Measurements from ENCODE around the gene CCDC82. TPM values are rescaled to one million over a fixed set of nuclear protein-coding genes. Genes with fewer than 3 reads are reported as not detected.
A peak's percentile ranks its signal among the peaks of the same experiment; 100 is the strongest.

The CCDC82 gene
- polyA plus RNA-seq, 2 of the 4 experiments (the other 2 are of a cell fraction) = 17.6 to 27.6 TPM

DNA sequence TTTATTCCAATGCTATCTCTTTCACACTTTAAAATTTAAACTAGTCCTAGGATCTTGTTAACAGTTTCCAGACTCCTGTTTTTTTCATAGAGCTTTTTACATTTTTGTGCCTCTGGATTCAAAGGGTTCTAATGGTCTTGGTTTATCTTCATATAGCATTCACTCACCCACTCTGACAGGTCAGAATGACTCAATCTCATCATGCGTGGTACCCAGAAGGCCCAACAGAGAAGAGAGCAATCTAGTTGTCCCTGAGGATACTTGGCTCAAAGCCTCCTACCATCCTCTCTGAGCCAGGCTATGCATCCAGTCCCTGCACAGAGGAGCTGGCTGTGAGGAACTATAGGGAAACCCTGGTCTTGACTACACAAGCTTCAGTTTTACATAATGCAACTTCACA lies 74.2 kb downstream of the CCDC82 start:
- WGBS (ENCODE audit: missing lambda C conversion rate) = 83% methylated on average over 1 of the region's 1 CpG
- Histone ChIP-seq H3K4me3 (no peak overlapping the region), H3K9me3 (no peaks in the 10 kb centered on the region), H3K27ac (no peak overlapping the region), H3K4me2 (no peak overlapping the region), H3K4me1 (peaks cover 38% of the 10 kb centered on the region)
- ChIA-PET CTCF (interaction anchor here (1.3 to 1.5 kb wide), 2 partner anchors 9 to 28 kb away, joined by 4 to 5 read pairs; partner anchors contain the start of gene MAML2), POLR2A (no interaction called here)
- ATAC-seq (no peak), DNase-seq (ENCODE audit: low read depth in 1 of 2, low spot score in 1 of 2) (no peak), FAIRE-seq (no peak)
- TF ChIP-seq TFCP2L1 (CRISPR knock-in tag; IDR thresholded peaks at IDR 0.05) (no peak), HOXA7 (CRISPR knock-in tag; IDR thresholded peaks at IDR 0.05) (no peak), SREBF2 (IDR thresholded peaks at IDR 0.05) (no peak), ZSCAN20 (CRISPR knock-in tag; IDR thresholded peaks at IDR 0.05) (no peak), GATA3 (IDR thresholded peaks at IDR 0.05; ENCODE audit: borderline replicate concordance) (no peak), CHD2 (IDR thresholded peaks at IDR 0.05; ENCODE audit: low read length, partially characterized antibody) (no peak), EHF (CRISPR knock-in tag; IDR thresholded peaks at IDR 0.05) (no peak), EHMT2 (IDR thresholded peaks at IDR 0.05; ENCODE audit: low read depth) (no peak), MYC (IDR thresholded peaks at IDR 0.05; ENCODE audit: borderline replicate concordance, low read length) (no peak), CHD4 (IDR thresholded peaks at IDR 0.05; ENCODE audit: borderline replicate concordance) (no peak), ZNF302 (CRISPR knock-in tag; IDR thresholded peaks at IDR 0.05) (no peak)
- TF ChIP-seq, protein P1, sequence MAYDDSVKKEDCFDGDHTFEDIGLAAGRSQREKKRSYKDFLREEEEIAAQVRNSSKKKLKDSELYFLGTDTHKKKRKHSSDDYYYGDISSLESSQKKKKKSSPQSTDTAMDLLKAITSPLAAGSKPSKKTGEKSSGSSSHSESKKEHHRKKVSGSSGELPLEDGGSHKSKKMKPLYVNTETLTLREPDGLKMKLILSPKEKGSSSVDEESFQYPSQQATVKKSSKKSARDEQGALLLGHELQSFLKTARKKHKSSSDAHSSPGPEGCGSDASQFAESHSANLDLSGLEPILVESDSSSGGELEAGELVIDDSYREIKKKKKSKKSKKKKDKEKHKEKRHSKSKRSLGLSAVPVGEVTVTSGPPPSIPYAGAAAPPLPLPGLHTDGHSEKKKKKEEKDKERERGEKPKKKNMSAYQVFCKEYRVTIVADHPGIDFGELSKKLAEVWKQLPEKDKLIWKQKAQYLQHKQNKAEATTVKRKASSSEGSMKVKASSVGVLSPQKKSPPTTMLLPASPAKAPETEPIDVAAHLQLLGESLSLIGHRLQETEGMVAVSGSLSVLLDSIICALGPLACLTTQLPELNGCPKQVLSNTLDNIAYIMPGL (CRISPR knock-in tag; IDR thresholded peaks at IDR 0.05; ENCODE audit: borderline replicate concordance) = no peak
- TF ChIP-seq, protein P2, sequence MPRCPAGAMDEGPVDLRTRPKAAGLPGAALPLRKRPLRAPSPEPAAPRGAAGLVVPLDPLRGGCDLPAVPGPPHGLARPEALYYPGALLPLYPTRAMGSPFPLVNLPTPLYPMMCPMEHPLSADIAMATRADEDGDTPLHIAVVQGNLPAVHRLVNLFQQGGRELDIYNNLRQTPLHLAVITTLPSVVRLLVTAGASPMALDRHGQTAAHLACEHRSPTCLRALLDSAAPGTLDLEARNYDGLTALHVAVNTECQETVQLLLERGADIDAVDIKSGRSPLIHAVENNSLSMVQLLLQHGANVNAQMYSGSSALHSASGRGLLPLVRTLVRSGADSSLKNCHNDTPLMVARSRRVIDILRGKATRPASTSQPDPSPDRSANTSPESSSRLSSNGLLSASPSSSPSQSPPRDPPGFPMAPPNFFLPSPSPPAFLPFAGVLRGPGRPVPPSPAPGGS (IDR thresholded peaks at IDR 0.05) = no peak
- TF ChIP-seq, protein P3, sequence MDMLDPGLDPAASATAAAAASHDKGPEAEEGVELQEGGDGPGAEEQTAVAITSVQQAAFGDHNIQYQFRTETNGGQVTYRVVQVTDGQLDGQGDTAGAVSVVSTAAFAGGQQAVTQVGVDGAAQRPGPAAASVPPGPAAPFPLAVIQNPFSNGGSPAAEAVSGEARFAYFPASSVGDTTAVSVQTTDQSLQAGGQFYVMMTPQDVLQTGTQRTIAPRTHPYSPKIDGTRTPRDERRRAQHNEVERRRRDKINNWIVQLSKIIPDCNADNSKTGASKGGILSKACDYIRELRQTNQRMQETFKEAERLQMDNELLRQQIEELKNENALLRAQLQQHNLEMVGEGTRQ (IDR thresholded peaks at IDR 0.05) = no peak

DNA sequence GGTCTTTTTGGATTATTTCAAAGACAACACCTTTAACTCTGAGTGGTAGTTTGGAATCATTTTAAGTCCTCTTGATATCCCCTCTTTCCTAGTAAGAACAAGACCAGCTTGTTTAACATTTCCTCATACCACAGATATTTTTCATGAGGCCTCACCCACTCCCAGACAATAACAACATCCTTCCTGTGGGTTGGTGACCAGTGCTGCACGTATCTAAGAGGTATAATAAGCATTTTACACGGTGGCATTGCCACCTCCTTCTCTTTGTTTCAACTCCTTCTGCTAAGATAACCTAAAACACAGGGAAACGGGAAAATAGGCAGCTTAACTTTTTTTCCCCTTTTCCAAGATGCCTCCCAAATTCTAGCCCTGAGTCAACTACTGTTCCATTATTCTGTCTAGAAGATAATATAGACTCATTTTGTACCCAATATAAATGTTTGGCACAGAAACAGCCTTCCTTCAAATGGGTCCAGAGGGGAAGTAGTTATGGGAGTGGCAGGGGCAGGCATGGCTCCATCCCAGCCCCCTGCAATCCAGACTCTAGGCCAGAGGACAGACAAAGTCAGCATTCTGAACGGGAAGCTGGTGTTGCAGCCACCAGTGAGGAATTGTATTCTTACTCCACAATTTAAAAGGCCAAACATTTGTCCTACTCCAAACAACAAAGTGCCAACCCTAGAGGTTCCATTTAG lies 75.2 kb downstream of the CCDC82 start:
- no peak for FAIRE-seq
- peaks cover 48% of the 10 kb centered on the region for H3K4me1 ChIP-seq
- ATAC-seq = peak in 1 of 2 experiments; percentile 81; a peak in 3 of 6 replicates
- TF ChIP-seq POLR2A (IDR thresholded peaks at IDR 0.05; ENCODE audit: low read length) (no peak), ESRRA (IDR thresholded peaks at IDR 0.05; ENCODE audit: borderline replicate concordance, low read length) (no peak), RCOR1 (IDR thresholded peaks at IDR 0.05; ENCODE audit: low read depth, low read length) (no peak), HOXB13 (CRISPR knock-in tag; IDR thresholded peaks at IDR 0.05; ENCODE audit: low read depth) (no peak), FOSB (CRISPR knock-in tag; IDR thresholded peaks at IDR 0.05) (no peak), EHF (CRISPR knock-in tag; IDR thresholded peaks at IDR 0.05) (no peak), CHD4 (IDR thresholded peaks at IDR 0.05; ENCODE audit: borderline replicate concordance) (no peak), ZFP36 (IDR thresholded peaks at IDR 0.05; ENCODE audit: borderline replicate concordance, partially characterized antibody) (no peak), JUN (IDR thresholded peaks at IDR 0.05) (no peak), RNF2 (IDR thresholded peaks at IDR 0.05; ENCODE audit: borderline replicate concordance, low read depth) (no peak), HEYL (CRISPR knock-in tag; IDR thresholded peaks at IDR 0.05) (no peak), MAFK (IDR thresholded peaks at IDR 0.05; ENCODE audit: partially characterized antibody) (no peak), MAZ (IDR thresholded peaks at IDR 0.05; ENCODE audit: borderline replicate concordance, low read depth, low read length) (no peak), ZSCAN20 (CRISPR knock-in tag; IDR thresholded peaks at IDR 0.05) (no peak)
- TF ChIP-seq, protein P4, sequence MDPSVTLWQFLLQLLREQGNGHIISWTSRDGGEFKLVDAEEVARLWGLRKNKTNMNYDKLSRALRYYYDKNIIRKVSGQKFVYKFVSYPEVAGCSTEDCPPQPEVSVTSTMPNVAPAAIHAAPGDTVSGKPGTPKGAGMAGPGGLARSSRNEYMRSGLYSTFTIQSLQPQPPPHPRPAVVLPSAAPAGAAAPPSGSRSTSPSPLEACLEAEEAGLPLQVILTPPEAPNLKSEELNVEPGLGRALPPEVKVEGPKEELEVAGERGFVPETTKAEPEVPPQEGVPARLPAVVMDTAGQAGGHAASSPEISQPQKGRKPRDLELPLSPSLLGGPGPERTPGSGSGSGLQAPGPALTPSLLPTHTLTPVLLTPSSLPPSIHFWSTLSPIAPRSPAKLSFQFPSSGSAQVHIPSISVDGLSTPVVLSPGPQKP (IDR thresholded peaks at IDR 0.05; ENCODE audit: low read depth, low read length) = no peak
- TF ChIP-seq, protein P5, sequence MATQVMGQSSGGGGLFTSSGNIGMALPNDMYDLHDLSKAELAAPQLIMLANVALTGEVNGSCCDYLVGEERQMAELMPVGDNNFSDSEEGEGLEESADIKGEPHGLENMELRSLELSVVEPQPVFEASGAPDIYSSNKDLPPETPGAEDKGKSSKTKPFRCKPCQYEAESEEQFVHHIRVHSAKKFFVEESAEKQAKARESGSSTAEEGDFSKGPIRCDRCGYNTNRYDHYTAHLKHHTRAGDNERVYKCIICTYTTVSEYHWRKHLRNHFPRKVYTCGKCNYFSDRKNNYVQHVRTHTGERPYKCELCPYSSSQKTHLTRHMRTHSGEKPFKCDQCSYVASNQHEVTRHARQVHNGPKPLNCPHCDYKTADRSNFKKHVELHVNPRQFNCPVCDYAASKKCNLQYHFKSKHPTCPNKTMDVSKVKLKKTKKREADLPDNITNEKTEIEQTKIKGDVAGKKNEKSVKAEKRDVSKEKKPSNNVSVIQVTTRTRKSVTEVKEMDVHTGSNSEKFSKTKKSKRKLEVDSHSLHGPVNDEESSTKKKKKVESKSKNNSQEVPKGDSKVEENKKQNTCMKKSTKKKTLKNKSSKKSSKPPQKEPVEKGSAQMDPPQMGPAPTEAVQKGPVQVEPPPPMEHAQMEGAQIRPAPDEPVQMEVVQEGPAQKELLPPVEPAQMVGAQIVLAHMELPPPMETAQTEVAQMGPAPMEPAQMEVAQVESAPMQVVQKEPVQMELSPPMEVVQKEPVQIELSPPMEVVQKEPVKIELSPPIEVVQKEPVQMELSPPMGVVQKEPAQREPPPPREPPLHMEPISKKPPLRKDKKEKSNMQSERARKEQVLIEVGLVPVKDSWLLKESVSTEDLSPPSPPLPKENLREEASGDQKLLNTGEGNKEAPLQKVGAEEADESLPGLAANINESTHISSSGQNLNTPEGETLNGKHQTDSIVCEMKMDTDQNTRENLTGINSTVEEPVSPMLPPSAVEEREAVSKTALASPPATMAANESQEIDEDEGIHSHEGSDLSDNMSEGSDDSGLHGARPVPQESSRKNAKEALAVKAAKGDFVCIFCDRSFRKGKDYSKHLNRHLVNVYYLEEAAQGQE (IDR thresholded peaks at IDR 0.05) = no peak
- WGBS (ENCODE audit: missing lambda C conversion rate) = 27% methylated on average over 4 of the region's 4 CpGs
- POLR2A ChIA-PET = no interaction called here
- no peak overlapping the region for H3K4me3 ChIP-seq
- H3K27ac ChIP-seq = peak overlapping the region; percentile 68 to 75
- H3K4me2 ChIP-seq = peak overlapping the region; percentile 53
- CTCF ChIA-PET = interaction anchor here (1.0 to 1.5 kb wide), 5 partner anchors 9 to 260 kb away, joined by 3 to 5 read pairs (median 4); partner anchors contain the start of gene MAML2
- no peaks in the 10 kb centered on the region for H3K9me3 ChIP-seq
- DNase-seq (ENCODE audit: low read depth in 1 of 2, low spot score in 1 of 2) = peak in 1 of 2 experiments; percentile 69

All from A549 (cell line).